NT2/D1 (cell line): ENCODE results near the gene CPED1.

Experiments
- SUZ12 ChIP-seq: IDR thresholded peaks from 2 replicates; pipeline ENCODE4 v1.6.1; 2011; ENCODE audit not compliant: insufficient read length, insufficient read depth; ENCODE audit errors: extremely low read depth
- YY1 ChIP-seq: IDR thresholded peaks from 2 replicates; pipeline ENCODE4 v1.6.1; 2011; ENCODE audit not compliant: insufficient read length, insufficient read depth
- ZNF274 ChIP-seq: IDR thresholded peaks from 2 replicates; pipeline ENCODE4 v1.6.1; 2011; ENCODE audit warnings: mild to moderate bottlenecking, low read depth, low read length

GRCh38 chr7:121331048-121331447 lies 342.5 kb downstream of the CPED1 start:
- TF ChIP-seq ZNF274 (no peak), YY1 (no peak), SUZ12 (no peak)
